H1 (cell line): ENCODE results near the gene PCDH9. TPM values are rescaled to one million over a fixed set of nuclear protein-coding genes. Genes with fewer than 3 reads are reported as not detected.

Source experiments
- CTCF ChIA-PET: fragments of 300-600 bp; sonication (Branson Sonifier 250); formaldehyde crosslinking; loops from one replicate; lab custom pipeline; 2021; ENCODE audit not compliant: partially characterized antibody; lab: Charles Lee
- POLR2A ChIA-PET: fragments of 300-600 bp; sonication (Branson Sonifier 250); formaldehyde crosslinking; loops from one replicate; lab custom pipeline; 2021; ENCODE audit warnings: inconsistent platforms; ENCODE audit not compliant: partially characterized antibody; lab: Charles Lee
- DNase-seq, 2 experiments: peaks; one replicate each; pipeline versions ENCODE4 v3.0.0 to v3.0.0-alpha.2; 2010 to 2022; ENCODE audit warnings: low spot score in 2 of 2, low read depth in 1 of 2, mixed read lengths in 1 of 2
- FAIRE-seq: peaks from 2 replicates; lab custom pipeline; 2011; peaks lifted over from hg19 to GRCh38; lab: Jason Lieb, UNC
- H2AFZ ChIP-seq: 2 replicates; pipeline ENCODE4 v1.8.1; 2012; ENCODE audit warnings: low read length, inconsistent platforms
- H2AK5ac ChIP-seq: 2 replicates; pipeline ENCODE4 v1.6.1; 2013; ENCODE audit warnings: low read depth, low read length
- H2BK120ac ChIP-seq: replicated peaks from 2 replicates; pipeline ENCODE3; 2013; ENCODE audit warnings: low read depth, low read length, inconsistent platforms
- H2BK12ac ChIP-seq: 2 replicates; pipeline ENCODE4 v1.6.1; 2013; ENCODE audit warnings: low read depth, low read length
- H2BK15ac ChIP-seq: 2 replicates; pipeline ENCODE4 v1.6.1; 2013; ENCODE audit warnings: low read length
- H2BK20ac ChIP-seq: 2 replicates; pipeline ENCODE4 v1.6.1; 2013; ENCODE audit warnings: low read length
- H2BK5ac ChIP-seq: 2 replicates; pipeline ENCODE4 v1.6.1; 2013; ENCODE audit warnings: low read depth, low read length
- H3K14ac ChIP-seq: 2 replicates; pipeline ENCODE4 v1.6.1; 2013; ENCODE audit warnings: inconsistent platforms; ENCODE audit not compliant: insufficient read length
- H3K18ac ChIP-seq: 2 replicates; pipeline ENCODE4 v1.6.1; 2013; ENCODE audit warnings: low read length; ENCODE audit errors: extremely low read depth
- H3K23ac ChIP-seq: 2 replicates; pipeline ENCODE4 v1.6.1; 2013; ENCODE audit warnings: inconsistent platforms; ENCODE audit not compliant: insufficient read length
- H3K23me2 ChIP-seq: 2 replicates; pipeline ENCODE4 v1.6.1; 2013; ENCODE audit warnings: low read depth, low read length
- H3K27ac ChIP-seq: 2 replicates; pipeline ENCODE4 v1.6.1; 2011; ENCODE audit warnings: low read depth, low read length, inconsistent platforms
- H3K27me3 ChIP-seq, 4 experiments: replicated peaks in 1 of 4; 1 replicate in 1 of 4; 2 replicates in 3 of 4; pipeline versions ENCODE4 v1.6.1 to v1.8.1; 2011 to 2013; ENCODE audit warnings: low read length in 3 of 4, mild to moderate bottlenecking in 3 of 4, inconsistent platforms in 2 of 4, mixed read lengths in 2 of 4, moderate library complexity in 1 of 4; ENCODE audit not compliant: control insufficient read depth in 3 of 4, insufficient read depth in 3 of 4; ENCODE audit errors: extremely low read depth in 1 of 4
- H3K36me3 ChIP-seq, 4 experiments: 2 replicates each; pipeline versions ENCODE4 v1.6.1 to v1.8.1; 2011 to 2013; ENCODE audit warnings: mild to moderate bottlenecking in 4 of 4, low read length in 3 of 4, moderate library complexity in 2 of 4, control low read depth in 1 of 4, inconsistent platforms in 1 of 4; ENCODE audit not compliant: insufficient read depth in 4 of 4, control insufficient read depth in 2 of 4
- H3K4ac ChIP-seq: replicated peaks from 2 replicates; pipeline ENCODE3; 2013; ENCODE audit warnings: low read length, low read depth, mixed read lengths, inconsistent platforms; ENCODE audit not compliant: insufficient read length
- H3K4me1 ChIP-seq, 4 experiments: replicated peaks in 1 of 4; 1 replicate in 1 of 4; 2 replicates in 3 of 4; pipeline versions ENCODE4 v1.6.1 to v1.8.1; 2011 to 2013; ENCODE audit warnings: low read length in 3 of 4, inconsistent platforms in 2 of 4, mixed read lengths in 1 of 4; ENCODE audit not compliant: insufficient read depth in 4 of 4, control insufficient read depth in 3 of 4
- H3K4me2 ChIP-seq, 2 experiments: 2 replicates each; pipeline versions ENCODE4 v1.6.1 to v1.8.1; 2011 to 2013; ENCODE audit warnings: low read depth in 2 of 2, low read length in 2 of 2, control low read depth in 1 of 2, inconsistent platforms in 1 of 2, mild to moderate bottlenecking in 1 of 2; ENCODE audit not compliant: insufficient read depth in 1 of 2
- H3K4me3 ChIP-seq, 4 experiments: fragments of 200-600, 300-600 bp in 1 of 4; sonication (generic), shearing (Covaris generic), sonication (Bioruptor Twin) in 1 of 4; 2 replicates each; pipeline versions ENCODE4 v1.5.1 to v1.8.1; 2011 to 2016; ENCODE audit warnings: low read length in 4 of 4, low read depth in 3 of 4, control low read depth in 2 of 4, inconsistent platforms in 2 of 4, mild to moderate bottlenecking in 2 of 4, mixed read lengths in 1 of 4, moderate library complexity in 1 of 4; ENCODE audit not compliant: insufficient read depth in 2 of 4; ENCODE audit errors: extremely low read depth in 1 of 4
- H3K56ac ChIP-seq: replicated peaks from 2 replicates; pipeline ENCODE3; 2013; ENCODE audit warnings: low read depth, mild to moderate bottlenecking, mixed read lengths, low read length, inconsistent platforms; ENCODE audit not compliant: insufficient read length
- H3K79me1 ChIP-seq: 2 replicates; pipeline ENCODE4 v1.6.1; 2013; ENCODE audit warnings: low read depth, low read length, control low read depth
- H3K79me2 ChIP-seq, 2 experiments: 2 replicates each; pipeline versions ENCODE4 v1.6.1 to v1.8.1; 2012 to 2013; ENCODE audit warnings: low read length in 2 of 2, mild to moderate bottlenecking in 2 of 2, inconsistent platforms in 1 of 2; ENCODE audit not compliant: insufficient read depth in 2 of 2, control insufficient read depth in 1 of 2
- H3K9ac ChIP-seq, 4 experiments: replicated peaks in 1 of 4; 1 replicate in 1 of 4; 2 replicates in 3 of 4; pipeline versions ENCODE4 v1.6.1 to v1.8.1; 2011 to 2013; ENCODE audit warnings: low read depth in 3 of 4, low read length in 3 of 4, control low read depth in 2 of 4, mild to moderate bottlenecking in 2 of 4, moderate library complexity in 2 of 4, inconsistent platforms in 1 of 4; ENCODE audit errors: extremely low read depth in 1 of 4
- H3K9me3 ChIP-seq, 2 experiments: 2 replicates each; pipeline versions ENCODE4 v1.6.1 to v1.8.1; 2012 to 2013; ENCODE audit warnings: mild to moderate bottlenecking in 2 of 2, moderate library complexity in 2 of 2, control low read depth in 1 of 2, inconsistent platforms in 1 of 2, low read depth in 1 of 2, low read length in 1 of 2, mixed read lengths in 1 of 2; ENCODE audit not compliant: insufficient read depth in 2 of 2
- H4K20me1 ChIP-seq, 2 experiments: replicated peaks in 1 of 2; 2 replicates each; pipeline versions ENCODE3 to v1.8.1; 2011 to 2013; ENCODE audit warnings: inconsistent platforms in 2 of 2, low read length in 2 of 2, mild to moderate bottlenecking in 1 of 2; ENCODE audit not compliant: insufficient read depth in 2 of 2, control insufficient read depth in 1 of 2
- H4K5ac ChIP-seq: 2 replicates; pipeline ENCODE4 v1.6.1; 2013; ENCODE audit warnings: low read length, low read depth, mixed read lengths, inconsistent platforms; ENCODE audit not compliant: insufficient read length
- H4K8ac ChIP-seq: 2 replicates; pipeline ENCODE4 v1.8.0; 2013; ENCODE audit warnings: mild to moderate bottlenecking, moderate library complexity, low read length, inconsistent platforms; ENCODE audit not compliant: insufficient read depth; ENCODE audit errors: extremely low read depth
- H4K91ac ChIP-seq: replicated peaks from 2 replicates; pipeline ENCODE3; 2013; ENCODE audit warnings: low read length, mixed read lengths, inconsistent platforms; ENCODE audit not compliant: insufficient read length
- BACH1 ChIP-seq: IDR thresholded peaks from 2 replicates; pipeline ENCODE4 v1.6.1; 2012; ENCODE audit warnings: low read length, improper control_type of control experiment
- GTF2F1 ChIP-seq: IDR thresholded peaks from 2 replicates; pipeline ENCODE4 v1.6.1; 2012; ENCODE audit warnings: low read depth, low read length, improper control_type of control experiment, borderline replicate concordance
- KDM4A ChIP-seq: IDR thresholded peaks from one replicate; pipeline ENCODE4 v1.7.1; 2012; ENCODE audit warnings: low read depth, mild to moderate bottlenecking, moderate library complexity, low read length, inconsistent platforms; ENCODE audit not compliant: severe bottlenecking
- MAX ChIP-seq: IDR thresholded peaks from 2 replicates; pipeline ENCODE4 v1.6.1; 2012; ENCODE audit warnings: inconsistent platforms
- RFX5 ChIP-seq: IDR thresholded peaks from 2 replicates; pipeline ENCODE4 v1.6.1; 2011; ENCODE audit warnings: low read depth, low read length, improper control_type of control experiment, borderline replicate concordance
- WGBS, 2 experiments: shearing (Covaris generic) in 1 of 2; methylation state at CpG; one replicate each; pipeline versions ENCODE4 v1.1.6 to v1.1.7; 2013 to 2015; ENCODE audit warnings: low lambda C conversion rate in 2 of 2, mixed read lengths in 2 of 2, inconsistent platforms in 1 of 2, low coverage in 1 of 2, missing lambda C conversion rate in 1 of 2; ENCODE audit not compliant: insufficient replicate concordance in 2 of 2, insufficient coverage in 1 of 2, insufficient read length in 1 of 2; ENCODE audit errors: extremely low coverage in 1 of 2, missing lambda C conversion rate in 1 of 2; 5-methylcytosine and 5-hydroxymethylcytosine counted together
- polyA plus RNA-seq, 7 experiments: library from polyadenylated mRNA; depleted of rRNA in 3 of 7; stranded (reverse) in 5 of 7; unstranded in 2 of 7; fragments of >200 nt in 5 of 7; fragments of 200-250 nt in 2 of 7; gene quantifications; 1 replicate in 5 of 7; 2 replicates in 1 of 7; 4 replicates in 1 of 7; pipeline versions ENCODE4 v1.2.1 to v1.2.3, GENCODE V29; 2011 to 2013; ENCODE audit warnings: missing spikeins in 2 of 7, mixed read lengths in 2 of 7
- total RNA-seq: library from RNA; stranded (reverse); fragmentation: NEBNext Ultra II Directional; extraction: Animal tissue kit (Norgen Biotek cat#: 25700); gene quantifications from 2 replicates; pipeline ENCODE4 v1.2.1, GENCODE V29; 2021

PCDH9 gene
- total and polyA plus RNA-seq, 2 of the 8 experiments (the other 6 are each of a cell fraction or from before 2014, with no cell fraction given) = 0.12 to 0.60 TPM

DNA sequence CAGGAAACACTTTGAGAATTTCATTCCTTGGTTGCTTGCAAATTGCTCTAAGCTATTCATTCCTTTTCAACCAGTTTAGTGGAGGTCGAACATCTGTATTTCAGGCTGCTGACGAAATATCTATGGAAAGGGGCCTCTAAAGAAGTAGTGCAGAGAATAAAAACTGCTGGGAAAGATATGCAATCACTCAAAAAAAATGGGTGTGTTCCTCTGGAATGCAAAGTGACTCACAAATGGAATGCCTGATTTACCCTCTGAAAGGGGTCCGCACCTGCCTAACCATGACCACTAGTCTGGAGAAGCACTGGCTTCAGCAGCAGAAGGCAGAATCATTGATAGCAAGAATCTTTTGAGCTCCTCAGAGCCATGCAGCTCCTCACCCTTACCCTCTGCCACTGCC is 129.4 kb downstream of the PCDH9 start:
- no peak overlapping the region for H3K27ac ChIP-seq
- TF ChIP-seq RFX5 (no peak), MAX (no peak), KDM4A (no peak), BACH1 (no peak), GTF2F1 (no peak)

More for the DNA sequence above, 129.4 kb downstream of the PCDH9 start:
- H3K36me3 ChIP-seq = no peaks in the 10 kb centered on the region
- no peak overlapping the region for H2BK5ac ChIP-seq
- no peak overlapping the region for H3K4me3 ChIP-seq
- POLR2A ChIA-PET = no interaction called here
- no peak overlapping the region for H2AFZ ChIP-seq
- no peak overlapping the region for H4K8ac ChIP-seq
- H2BK20ac ChIP-seq = no peak overlapping the region
- H3K9ac ChIP-seq = no peak overlapping the region
- H3K79me1 ChIP-seq = no peaks in the 10 kb centered on the region
- no peak overlapping the region for H3K4me2 ChIP-seq
- H3K4ac ChIP-seq = no peak overlapping the region
- no peak overlapping the region for H3K14ac ChIP-seq
- 90% methylated on average over 3 of the region's 3 CpGs; no CpG with 5 or more reads in 1 of the 2 experiments for WGBS, 2 experiments
- H2BK15ac ChIP-seq = no peak overlapping the region
- no peaks in the 10 kb centered on the region for H4K20me1 ChIP-seq
- no peaks in the 10 kb centered on the region for H3K79me2 ChIP-seq
- no peaks in the 10 kb centered on the region for H3K23me2 ChIP-seq
- no peak overlapping the region for H2BK120ac ChIP-seq
- no peak overlapping the region for H3K56ac ChIP-seq
- no peak overlapping the region for H4K5ac ChIP-seq
- no peak overlapping the region for H2AK5ac ChIP-seq
- CTCF ChIA-PET = interaction anchor here (0.9 kb wide), 1 partner anchor 710 kb away, joined by 3 read pairs; no protein-coding TSS in a partner anchor
- H4K91ac ChIP-seq = no peak overlapping the region
- no peak for DNase-seq
- H3K9me3 ChIP-seq = no peaks in the 10 kb centered on the region
- no peak for FAIRE-seq
- no peak overlapping the region for H2BK12ac ChIP-seq
- no peaks in the 10 kb centered on the region for H3K27me3 ChIP-seq
- no peaks in the 10 kb centered on the region for H3K4me1 ChIP-seq
- no peak overlapping the region for H3K18ac ChIP-seq
- H3K23ac ChIP-seq = no peak overlapping the region
